ENCODE measurements around the gene PPCDC. TPM values are rescaled to one million over a fixed set of nuclear protein-coding genes. Genes with fewer than 3 reads are reported as not detected.
"Not testable (repeated sequence)": the region's sequence is repeated elsewhere in the genome, so short reads cannot be mapped to it uniquely, and the experiment has no call there.

The PPCDC gene
- total RNA-seq, 3 donors from 2014 or later (not counting 1 experiment from before 2014, with no cell fraction given), result 21.3 to 32.3 (median 27.0) TPM

DNA sequence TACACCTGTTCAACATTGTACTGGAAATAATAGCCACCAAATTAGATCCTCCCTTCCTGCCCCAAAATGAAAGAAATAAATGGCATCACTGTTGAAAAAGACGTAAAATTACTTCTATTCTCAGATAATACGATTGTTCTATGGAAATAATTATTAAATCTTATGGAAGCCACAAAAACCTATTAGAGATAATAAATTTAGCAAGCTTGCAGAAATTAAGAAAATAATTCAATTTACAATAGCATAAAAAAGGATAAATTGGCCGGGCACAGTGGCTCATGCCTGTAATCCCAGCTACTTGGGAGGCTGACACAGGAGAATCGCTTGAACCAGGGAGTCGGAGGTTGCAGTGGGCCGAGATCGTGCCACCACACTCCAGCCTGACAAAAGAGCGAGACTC, 57.8 kb downstream of the PPCDC start:
- Histone ChIP-seq H3K27me3 (ENCODE audit: control insufficient read depth, insufficient read depth, low read length) (no peaks in the 10 kb centered on the region), H3K4me1 (ENCODE audit: control insufficient read depth, insufficient read depth, low read length) (peaks cover 6% of the 10 kb centered on the region), H3K27ac (ENCODE audit: low read length) (no peak overlapping the region), H3K9me3 (ENCODE audit: control insufficient read depth, insufficient read depth, low read length) (peaks cover 7% of the 10 kb centered on the region), H3K36me3 (ENCODE audit: control insufficient read depth, insufficient read depth, low read length) (no peaks in the 10 kb centered on the region), H3K4me3 (ENCODE audit: low read length) (no peak overlapping the region)
- Mint-ChIP-seq H3K27me3 (ENCODE audit: low read depth in 2 of 2) (peaks cover 0 to 3% of the 10 kb centered on the region in 2 donors), H3K4me1 (peaks cover 0 to 6% of the 10 kb centered on the region in 2 donors), H3K27ac (no peak overlapping the region), H3K4me3 (no peak overlapping the region), H3K36me3 (peaks cover 5% of the 10 kb centered on the region), H3K9me3 (peaks cover 0 to 4% of the 10 kb centered on the region in 2 donors)
- ATAC-seq (no peak), DNase-seq (no peak)
- WGBS (ENCODE audit: insufficient coverage), result 100% methylated on average over 6 of the region's 8 CpGs
- intact Hi-C loops (cut with micrococcal nuclease), result no loop called here
- TF ChIP-seq, protein P1, sequence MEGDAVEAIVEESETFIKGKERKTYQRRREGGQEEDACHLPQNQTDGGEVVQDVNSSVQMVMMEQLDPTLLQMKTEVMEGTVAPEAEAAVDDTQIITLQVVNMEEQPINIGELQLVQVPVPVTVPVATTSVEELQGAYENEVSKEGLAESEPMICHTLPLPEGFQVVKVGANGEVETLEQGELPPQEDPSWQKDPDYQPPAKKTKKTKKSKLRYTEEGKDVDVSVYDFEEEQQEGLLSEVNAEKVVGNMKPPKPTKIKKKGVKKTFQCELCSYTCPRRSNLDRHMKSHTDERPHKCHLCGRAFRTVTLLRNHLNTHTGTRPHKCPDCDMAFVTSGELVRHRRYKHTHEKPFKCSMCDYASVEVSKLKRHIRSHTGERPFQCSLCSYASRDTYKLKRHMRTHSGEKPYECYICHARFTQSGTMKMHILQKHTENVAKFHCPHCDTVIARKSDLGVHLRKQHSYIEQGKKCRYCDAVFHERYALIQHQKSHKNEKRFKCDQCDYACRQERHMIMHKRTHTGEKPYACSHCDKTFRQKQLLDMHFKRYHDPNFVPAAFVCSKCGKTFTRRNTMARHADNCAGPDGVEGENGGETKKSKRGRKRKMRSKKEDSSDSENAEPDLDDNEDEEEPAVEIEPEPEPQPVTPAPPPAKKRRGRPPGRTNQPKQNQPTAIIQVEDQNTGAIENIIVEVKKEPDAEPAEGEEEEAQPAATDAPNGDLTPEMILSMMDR (IDR thresholded peaks at IDR 0.05), result no peak

DNA sequence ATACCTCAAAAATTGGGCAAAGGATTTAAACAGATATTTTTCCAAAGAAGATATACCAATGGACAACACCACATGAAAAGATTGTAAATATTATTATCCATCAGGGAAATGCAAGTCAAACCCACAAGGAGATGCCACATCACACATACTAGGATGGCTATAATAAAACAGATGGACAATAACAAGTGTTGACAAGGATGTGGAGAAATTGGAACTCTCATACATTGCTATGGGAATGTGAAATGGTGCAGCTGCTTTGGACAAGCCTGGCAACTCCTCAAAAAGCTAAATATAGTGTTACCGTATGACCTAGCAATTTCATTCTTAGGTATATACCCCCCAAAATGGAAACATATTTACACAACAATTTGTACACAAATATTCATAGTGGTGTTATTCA, 59.3 kb downstream of the PPCDC start:
- peaks cover 0 to 10% of the 10 kb centered on the region in 2 donors for H3K9me3 Mint-ChIP-seq

DNA sequence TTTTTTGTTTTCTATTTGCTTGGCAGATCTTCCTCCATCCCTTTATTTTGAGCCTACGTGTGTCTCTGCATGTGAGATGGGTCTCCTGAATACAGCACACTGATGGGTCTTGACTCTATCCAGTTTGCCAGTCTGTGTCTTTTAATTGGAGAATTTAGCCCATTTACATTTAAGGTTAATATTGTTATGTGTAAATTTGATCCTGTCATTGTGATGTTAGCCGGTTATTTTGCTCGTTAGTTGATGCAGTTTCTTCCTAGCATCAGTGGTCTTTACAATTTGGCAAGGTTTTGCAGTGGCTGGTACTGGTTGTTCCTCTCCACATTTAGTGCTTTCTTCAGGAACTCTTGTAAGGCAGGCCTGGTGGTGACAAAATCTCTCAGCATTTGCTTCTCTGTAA, 62.3 kb downstream of the PPCDC start:
- peaks cover 0 to 10% of the 10 kb centered on the region in 2 donors for H3K9me3 Mint-ChIP-seq
- ATAC-seq; DNase-seq; H3K27me3 Mint-ChIP-seq (ENCODE audit: low read depth in 2 of 2); H3K27ac ChIP-seq (ENCODE audit: low read length); H3K36me3 Mint-ChIP-seq; intact Hi-C loops (cut with micrococcal nuclease); H3K4me1 Mint-ChIP-seq; H3K36me3 ChIP-seq (ENCODE audit: control insufficient read depth, insufficient read depth, low read length); H3K27me3 ChIP-seq (ENCODE audit: control insufficient read depth, insufficient read depth, low read length); H3K4me3 Mint-ChIP-seq; H3K4me3 ChIP-seq (ENCODE audit: low read length); H3K27ac Mint-ChIP-seq; H3K9me3 ChIP-seq (ENCODE audit: control insufficient read depth, insufficient read depth, low read length); H3K4me1 ChIP-seq (ENCODE audit: control insufficient read depth, insufficient read depth, low read length): not testable (repeated sequence)
- 100% methylated on average over 2 of the region's 3 CpGs for WGBS (ENCODE audit: insufficient coverage)

More for the DNA sequence above, 59.3 kb downstream of the PPCDC start:
- peaks cover 2% of the 10 kb centered on the region for H3K4me1 ChIP-seq (ENCODE audit: control insufficient read depth, insufficient read depth, low read length)
- H3K4me3 Mint-ChIP-seq, result no peak overlapping the region
- peaks cover 5% of the 10 kb centered on the region for H3K36me3 Mint-ChIP-seq
- no peak for ATAC-seq
- TF ChIP-seq, protein P1 (IDR thresholded peaks at IDR 0.05), result no peak
- intact Hi-C loops (cut with micrococcal nuclease), result no loop called here
- no peaks in the 10 kb centered on the region for H3K9me3 ChIP-seq (ENCODE audit: control insufficient read depth, insufficient read depth, low read length)
- H3K4me1 Mint-ChIP-seq, result peaks cover 0 to 6% of the 10 kb centered on the region in 2 donors
- H3K36me3 ChIP-seq (ENCODE audit: control insufficient read depth, insufficient read depth, low read length), result no peaks in the 10 kb centered on the region
- no peak overlapping the region for H3K4me3 ChIP-seq (ENCODE audit: low read length)
- DNase-seq, result no peak
- H3K27me3 Mint-ChIP-seq (ENCODE audit: low read depth in 2 of 2), result peaks cover 0 to 3% of the 10 kb centered on the region in 2 donors
- no peak overlapping the region for H3K27ac ChIP-seq (ENCODE audit: low read length)
- no peaks in the 10 kb centered on the region for H3K27me3 ChIP-seq (ENCODE audit: control insufficient read depth, insufficient read depth, low read length)
- no peak overlapping the region for H3K27ac Mint-ChIP-seq
- WGBS (ENCODE audit: insufficient coverage), result no CpG with 5 or more reads among the region's 1 CpG

DNA sequence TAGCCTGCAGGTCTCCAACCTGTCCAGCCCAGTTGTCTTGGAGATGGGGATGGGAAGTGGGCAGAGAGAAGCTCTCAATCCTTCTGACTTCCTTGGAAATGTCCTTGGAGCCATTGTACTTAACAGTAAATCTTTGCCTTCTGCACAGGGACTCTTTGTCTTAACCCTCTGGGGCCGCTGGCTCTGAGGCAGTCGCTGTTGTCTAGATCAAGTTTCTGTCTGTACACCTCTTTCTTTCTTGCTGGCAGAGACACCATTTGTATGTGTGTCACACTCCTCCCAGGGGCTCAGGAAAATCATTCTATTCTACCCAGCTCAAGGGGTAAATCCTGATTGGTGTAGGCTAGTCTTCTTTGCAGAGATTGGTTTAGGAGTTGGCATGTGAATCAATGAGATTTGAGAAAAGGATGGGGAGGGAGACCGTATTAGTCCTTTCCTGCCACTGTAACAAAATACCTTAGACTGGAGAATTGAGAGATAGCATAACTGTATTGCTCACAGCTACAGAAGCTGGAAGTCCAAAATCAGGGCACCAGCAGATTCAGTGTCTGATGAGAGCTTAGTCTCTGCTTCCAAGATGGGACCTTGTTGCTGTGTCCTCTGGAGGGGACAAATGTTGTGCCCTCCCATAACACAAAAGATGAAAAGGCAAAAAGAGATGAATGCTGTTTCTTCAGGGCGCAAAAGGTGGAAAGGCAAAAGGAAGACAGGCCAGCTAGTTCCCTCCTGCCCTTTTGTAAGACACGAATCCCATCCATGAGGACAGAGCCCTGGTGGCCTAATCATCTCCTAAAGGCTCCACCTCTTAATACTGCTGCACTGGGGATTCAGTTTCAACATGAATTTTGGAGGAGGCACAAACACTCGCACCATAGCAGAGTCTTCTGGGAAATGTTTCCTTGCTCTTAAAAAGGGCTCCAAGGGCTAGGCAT, 66.3 kb downstream of the PPCDC start:
- 94% methylated on average over 4 of the region's 6 CpGs for WGBS (ENCODE audit: insufficient coverage)
- ATAC-seq, result no peak
- H3K27me3 Mint-ChIP-seq (ENCODE audit: low read depth in 2 of 2), result peaks cover 0 to 2% of the 10 kb centered on the region in 2 donors

More for the DNA sequence above, 66.3 kb downstream of the PPCDC start:
- Mint-ChIP-seq H3K9me3 (peaks cover 0 to 10% of the 10 kb centered on the region in 2 donors), H3K4me1 (no peaks in the 10 kb centered on the region), H3K27ac (no peak overlapping the region), H3K4me3 (no peak overlapping the region), H3K36me3 (peaks cover 5% of the 10 kb centered on the region)
- no peaks in the 10 kb centered on the region for H3K4me1 ChIP-seq (ENCODE audit: control insufficient read depth, insufficient read depth, low read length)
- DNase-seq, result no peak
- H3K9me3 ChIP-seq (ENCODE audit: control insufficient read depth, insufficient read depth, low read length), result no peaks in the 10 kb centered on the region
- TF ChIP-seq, protein P1 (IDR thresholded peaks at IDR 0.05), result no peak
- no peaks in the 10 kb centered on the region for H3K36me3 ChIP-seq (ENCODE audit: control insufficient read depth, insufficient read depth, low read length)
- no peaks in the 10 kb centered on the region for H3K27me3 ChIP-seq (ENCODE audit: control insufficient read depth, insufficient read depth, low read length)
- no peak overlapping the region for H3K27ac ChIP-seq (ENCODE audit: low read length)
- intact Hi-C loops (cut with micrococcal nuclease), result no loop called here
- no peak overlapping the region for H3K4me3 ChIP-seq (ENCODE audit: low read length)

All from natural killer cell (primary cell).